DMS114 treated with DMSO at 0.1 percent for 48 hours (cell line): ENCODE measurements around the gene ADGRL3.
"Not testable (repeated sequence)": the region's sequence is repeated elsewhere in the genome, so short reads cannot be mapped to it uniquely, and the experiment has no call there.

ENCODE experiments used
- DNase-seq: peaks from one replicate; lab custom pipeline; 2025; ENCODE audit not compliant: unreplicated experiment; lab: John Stamatoyannopoulos, UW

The ADGRL3 gene

DNA sequence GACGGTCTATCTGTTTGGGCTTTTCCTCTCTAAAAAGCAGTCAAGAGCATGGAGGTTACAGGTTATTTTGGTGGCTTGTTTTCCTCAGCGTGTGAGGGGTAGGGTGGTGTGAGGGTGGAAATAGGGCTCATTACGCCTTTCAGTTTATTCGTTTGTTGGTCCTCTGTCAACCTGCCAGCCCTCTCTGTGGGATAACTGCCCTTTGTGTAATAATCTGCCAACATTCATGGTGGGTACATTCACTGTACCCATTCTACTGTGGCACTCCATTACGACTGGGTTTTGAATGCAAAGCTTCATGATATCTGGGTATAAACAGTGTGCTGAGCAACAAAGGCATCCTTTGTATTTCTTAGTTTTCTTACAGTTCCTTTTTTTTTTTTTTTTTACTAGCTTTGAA, 136.4 kb downstream of the ADGRL3 start:
- DNase-seq, result no peak

GRCh38 chr4:61336916-61337315, 136.8 kb downstream of the ADGRL3 start:
- no peak for DNase-seq

DNA sequence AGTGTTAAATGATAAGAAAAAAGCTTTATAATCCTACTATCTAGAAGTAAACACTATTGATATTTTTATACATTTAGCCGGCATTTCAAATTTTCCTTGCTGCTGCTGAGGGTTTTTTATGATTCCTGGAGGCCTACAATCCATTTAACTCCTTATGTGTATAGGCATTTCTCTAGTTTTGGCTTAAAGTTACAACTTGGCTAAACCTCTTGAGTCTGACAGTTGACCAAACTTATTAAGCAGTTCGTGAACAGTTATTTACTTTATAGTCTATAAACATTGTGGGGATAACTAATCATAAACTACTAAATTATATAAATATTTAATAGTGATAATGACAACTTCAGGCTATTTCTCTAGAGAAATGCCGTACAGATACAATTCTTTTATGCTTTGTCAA, 141.9 kb downstream of the ADGRL3 start:
- DNase-seq, result no peak

GRCh38 chr4:61350932-61351331, 150.8 kb downstream of the ADGRL3 start:
- DNase-seq, result no peak

- DNase-seq, result no peak
These were observed 156.6 kb downstream of the ADGRL3 start for GRCh38 chr4:61356696-61357095.

DNA sequence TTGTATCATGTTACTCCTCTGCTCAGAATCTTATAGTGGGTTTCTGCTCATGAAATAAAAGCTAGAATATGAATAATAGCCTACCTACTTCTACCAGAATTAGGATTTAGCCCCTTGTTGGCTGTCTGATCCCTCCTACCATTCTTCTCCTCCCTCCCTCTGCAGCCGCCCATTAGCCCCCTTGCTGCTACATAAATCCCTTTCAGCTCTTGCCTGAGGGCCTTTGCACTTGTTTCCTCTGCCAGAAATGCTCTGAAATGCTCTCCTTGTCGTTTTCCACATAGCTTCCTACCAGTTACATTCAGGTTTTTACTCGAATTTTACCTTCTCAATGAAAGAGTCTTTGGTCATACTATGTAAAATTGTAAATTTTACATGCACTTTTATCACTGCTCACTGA, 159.2 kb downstream of the ADGRL3 start:
- DNase-seq, result no peak

GRCh38 chr4:61372817-61373216, 172.7 kb downstream of the ADGRL3 start:
- DNase-seq, result not testable (repeated sequence)

DNA sequence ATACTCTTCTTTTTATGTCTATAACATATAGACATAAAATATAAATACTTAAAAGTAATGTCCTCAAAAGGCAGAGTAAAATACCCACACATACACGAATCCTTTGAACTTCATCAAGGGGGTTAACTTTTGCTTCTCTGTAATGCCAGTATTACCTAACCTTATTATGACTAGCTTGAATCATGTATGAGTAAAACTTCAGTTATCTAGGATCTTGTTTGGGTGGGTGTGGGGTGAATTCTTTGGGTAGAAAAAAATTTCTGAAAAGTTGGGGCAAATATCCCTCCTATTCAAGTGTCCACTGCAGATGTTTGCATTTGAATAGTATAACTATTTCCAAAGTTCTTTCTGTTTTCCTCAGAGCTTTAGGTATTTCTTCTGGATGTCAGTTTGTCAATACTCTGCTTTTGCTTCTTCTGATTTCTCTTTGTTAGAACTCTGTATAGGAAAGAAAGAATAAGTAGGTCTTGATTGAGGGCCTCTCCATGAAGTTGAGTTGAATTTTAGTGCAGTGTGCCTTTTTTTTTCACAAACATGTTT, 173.8 kb downstream of the ADGRL3 start:
- DNase-seq, result no peak

- no peak for DNase-seq
These were observed 174.3 kb downstream of the ADGRL3 start for GRCh38 chr4:61374447-61374891.

DNA sequence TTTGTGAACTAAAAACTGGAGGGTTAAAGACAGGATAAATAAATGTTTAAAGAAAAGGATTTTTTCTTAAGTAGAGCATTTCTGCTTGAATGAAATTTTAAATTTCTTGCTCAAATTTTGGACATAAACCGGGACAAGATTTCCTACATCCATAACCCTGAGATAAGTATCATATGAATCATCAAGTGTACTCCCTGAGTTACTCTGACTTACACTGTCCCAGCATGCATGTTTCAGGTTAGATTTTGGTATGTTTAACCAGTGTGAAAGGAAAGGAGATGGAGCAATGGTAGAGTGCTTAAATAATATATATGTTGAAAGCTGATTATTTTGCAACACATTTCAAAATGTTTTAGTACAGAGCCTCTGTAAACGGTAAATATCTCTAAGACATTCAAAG, 175.2 kb downstream of the ADGRL3 start:
- DNase-seq, result no peak

DNA sequence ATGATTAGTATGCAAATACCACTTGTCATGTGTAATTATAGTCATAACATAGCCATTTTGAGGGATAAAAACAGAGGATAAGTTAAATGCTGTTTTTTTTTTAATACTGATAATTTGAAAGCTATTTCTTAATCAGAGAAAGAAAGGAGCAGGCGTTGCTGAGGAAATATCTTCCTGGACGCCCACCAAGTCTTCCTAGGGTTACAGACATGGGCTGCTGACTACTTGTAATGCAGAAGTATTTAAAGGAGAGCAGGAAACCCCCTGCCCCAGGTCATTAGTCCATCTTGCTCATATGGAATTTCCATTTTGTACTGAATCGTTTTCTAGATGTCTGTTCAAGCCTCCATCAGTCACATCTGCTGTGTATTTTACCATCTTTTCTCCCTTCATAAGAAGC, 176.2 kb downstream of the ADGRL3 start:
- no peak for DNase-seq

GRCh38 chr4:61379406-61379805, 179.3 kb downstream of the ADGRL3 start:
- DNase-seq, result no peak

DNA sequence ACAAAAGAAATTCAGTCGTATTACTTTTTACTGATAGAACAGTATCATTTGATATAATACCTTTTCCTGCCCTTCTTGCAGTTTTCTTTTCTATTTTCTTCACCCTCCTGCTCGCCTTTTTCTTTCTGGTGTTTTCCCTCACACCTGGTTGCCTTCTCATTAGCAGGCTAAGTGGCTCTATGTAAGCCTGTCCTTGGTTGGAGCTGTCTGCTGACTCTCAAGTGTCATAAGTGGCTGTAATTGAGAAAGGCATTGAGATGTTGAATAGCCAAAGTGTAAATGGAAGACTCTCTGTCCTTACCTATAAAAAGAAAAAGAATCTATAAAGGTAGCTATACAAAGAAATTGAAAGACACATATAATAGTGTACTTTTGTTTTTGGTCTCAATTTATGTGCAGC, 180.7 kb downstream of the ADGRL3 start:
- DNase-seq, result no peak

DNA sequence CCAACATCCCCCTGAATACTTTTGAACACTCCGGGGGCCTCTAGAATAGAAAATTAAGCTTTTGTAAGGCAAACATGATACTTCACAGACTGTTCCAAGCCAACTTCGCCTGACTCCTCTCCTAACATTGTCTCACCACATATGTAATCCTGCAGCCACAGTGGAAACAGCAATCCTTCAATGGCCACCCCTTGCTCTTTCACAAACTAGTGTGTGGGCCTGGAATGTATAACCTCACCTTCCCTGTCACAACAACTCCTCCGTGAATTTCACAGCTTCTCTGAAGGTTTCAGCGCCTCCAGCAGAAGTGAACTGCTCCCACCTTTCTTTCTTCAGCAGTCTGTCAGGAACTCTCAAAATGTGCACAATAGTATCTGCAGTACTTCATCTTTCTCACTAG, 185.1 kb downstream of the ADGRL3 start:
- no peak for DNase-seq

DNA sequence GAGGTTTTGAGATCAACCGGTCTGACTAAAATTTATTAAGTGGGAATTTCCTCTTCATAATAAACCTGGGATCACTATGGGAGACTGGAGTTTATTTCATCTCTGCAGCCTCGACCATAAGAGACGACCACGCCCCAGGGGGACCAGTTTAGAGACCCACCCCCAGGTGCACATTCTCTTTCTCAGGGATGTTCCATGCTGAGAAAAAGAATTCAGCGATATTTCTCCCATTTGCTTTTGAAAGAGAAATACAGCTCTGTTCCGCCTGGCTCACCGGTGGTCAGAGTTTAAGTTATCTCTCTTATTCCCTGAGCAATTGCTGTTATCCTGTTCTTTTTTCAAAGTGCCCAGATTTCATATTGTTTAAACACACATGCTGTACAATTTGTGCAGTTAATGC, 187.2 kb downstream of the ADGRL3 start:
- DNase-seq, result not testable (repeated sequence)

DNA sequence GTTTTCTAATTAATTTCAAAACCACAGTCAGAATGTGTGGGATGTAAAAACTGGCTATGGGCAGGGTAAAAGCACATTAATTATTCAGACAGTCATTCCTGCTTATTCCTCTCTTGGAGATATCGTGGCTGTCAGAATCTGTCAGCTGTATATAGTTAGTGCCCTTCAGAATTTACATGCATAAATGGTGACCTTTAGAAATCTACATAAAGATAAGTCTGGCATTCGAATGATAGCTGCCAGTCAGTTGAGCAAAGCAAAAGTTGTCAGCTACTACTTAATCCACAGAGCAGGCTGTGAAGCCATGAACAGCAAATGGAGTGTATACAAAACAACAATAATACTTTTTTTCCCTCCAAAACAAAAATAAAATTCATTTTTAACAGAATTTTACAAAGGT, 189.5 kb downstream of the ADGRL3 start:
- DNase-seq, result no peak

- no peak for DNase-seq
These were observed 195.6 kb downstream of the ADGRL3 start for GRCh38 chr4:61395754-61396153.

- DNase-seq, result no peak
These were observed 197.0 kb downstream of the ADGRL3 start for GRCh38 chr4:61397174-61397573.

DNA sequence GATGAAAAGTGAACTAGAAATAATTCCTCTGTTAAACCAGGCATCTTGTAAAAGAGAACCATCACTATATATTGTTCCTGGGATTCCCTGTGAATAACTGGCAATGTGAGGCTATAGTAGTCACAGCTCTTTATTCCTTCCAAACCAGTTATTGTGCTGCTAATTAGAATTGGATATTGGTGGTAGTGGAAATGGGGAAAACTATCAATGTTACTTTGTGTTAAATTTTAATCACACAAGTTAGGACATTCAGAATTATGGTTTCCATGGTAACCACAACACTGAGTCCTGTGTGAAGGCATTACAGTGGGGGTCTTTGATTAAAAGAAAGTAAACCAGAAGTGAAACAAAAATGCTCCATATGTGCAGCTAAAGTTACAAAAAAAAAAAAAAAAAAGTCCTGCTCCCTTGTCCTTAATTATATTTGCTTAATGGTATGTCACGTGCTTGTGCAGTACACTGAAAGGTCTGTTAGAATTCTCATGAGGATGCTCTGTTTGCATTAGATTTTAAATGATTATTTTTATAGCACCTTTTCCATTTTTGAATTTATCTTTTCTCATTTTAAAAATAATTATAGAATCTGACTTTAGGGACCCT, 200.4 kb downstream of the ADGRL3 start:
- no peak for DNase-seq

DNA sequence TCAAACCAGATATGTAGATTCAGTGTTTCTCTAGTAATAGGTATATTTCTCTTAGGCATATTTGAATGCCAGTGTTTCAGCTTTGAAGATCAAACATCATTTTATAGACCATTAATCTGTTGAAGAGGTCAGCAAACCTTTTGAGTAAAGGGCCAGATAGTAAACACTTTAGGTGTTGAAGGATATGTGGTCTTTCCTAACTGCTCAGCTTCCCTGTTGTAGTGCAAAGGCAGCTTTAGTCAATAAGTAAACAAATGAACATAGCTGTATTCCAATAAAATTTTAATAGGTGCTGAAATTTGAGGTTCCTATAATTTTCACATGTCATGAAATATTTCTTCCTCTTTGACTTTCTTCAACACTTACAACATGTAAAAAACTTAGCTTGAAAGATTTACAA, 201.6 kb downstream of the ADGRL3 start:
- DNase-seq, result no peak

DNA sequence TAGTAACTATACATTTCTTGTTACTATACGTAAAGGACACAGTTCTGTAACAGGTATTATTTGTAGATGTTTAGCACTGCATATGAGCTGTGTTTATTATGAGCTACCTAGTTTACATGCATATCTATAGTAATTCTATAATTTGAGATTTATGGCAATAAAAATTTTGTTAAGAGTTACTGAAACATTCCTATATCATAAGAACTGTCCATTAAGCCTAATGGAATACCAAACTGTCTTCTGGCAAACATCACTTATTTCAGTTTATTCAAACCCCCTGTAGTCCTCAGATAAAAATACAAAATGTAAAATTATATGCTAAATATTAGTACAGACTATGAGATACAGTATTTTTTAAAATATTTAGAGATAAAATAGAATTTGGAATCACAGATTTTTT, 205.2 kb downstream of the ADGRL3 start:
- DNase-seq, result no peak

DNA sequence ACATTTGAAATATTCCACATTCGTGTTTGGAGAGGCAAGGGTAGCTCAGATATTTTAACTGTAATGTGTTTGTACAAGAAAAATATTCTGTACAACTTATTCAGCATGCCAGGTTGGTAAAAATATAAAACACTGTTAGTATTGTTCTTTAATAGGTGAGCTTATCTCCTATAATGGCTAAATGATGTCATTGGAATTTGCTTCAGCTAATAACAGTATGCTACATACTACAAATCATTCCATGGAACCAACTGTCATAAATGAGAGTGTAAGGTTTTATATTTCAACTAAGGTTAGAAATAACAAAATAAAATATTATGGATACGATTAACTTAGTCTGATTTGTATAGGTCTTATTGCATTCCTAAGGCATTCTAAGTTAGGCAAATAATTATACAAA, 206.6 kb downstream of the ADGRL3 start:
- DNase-seq, result no peak
